Measurements from ENCODE around the gene CCPG1. TPM values are rescaled to one million over a fixed set of nuclear protein-coding genes. Genes with fewer than 3 reads are reported as not detected.
"Not testable (repeated sequence)": the region's sequence is repeated elsewhere in the genome, so short reads cannot be mapped to it uniquely, and the experiment has no call there.

The CCPG1 gene, protein sequence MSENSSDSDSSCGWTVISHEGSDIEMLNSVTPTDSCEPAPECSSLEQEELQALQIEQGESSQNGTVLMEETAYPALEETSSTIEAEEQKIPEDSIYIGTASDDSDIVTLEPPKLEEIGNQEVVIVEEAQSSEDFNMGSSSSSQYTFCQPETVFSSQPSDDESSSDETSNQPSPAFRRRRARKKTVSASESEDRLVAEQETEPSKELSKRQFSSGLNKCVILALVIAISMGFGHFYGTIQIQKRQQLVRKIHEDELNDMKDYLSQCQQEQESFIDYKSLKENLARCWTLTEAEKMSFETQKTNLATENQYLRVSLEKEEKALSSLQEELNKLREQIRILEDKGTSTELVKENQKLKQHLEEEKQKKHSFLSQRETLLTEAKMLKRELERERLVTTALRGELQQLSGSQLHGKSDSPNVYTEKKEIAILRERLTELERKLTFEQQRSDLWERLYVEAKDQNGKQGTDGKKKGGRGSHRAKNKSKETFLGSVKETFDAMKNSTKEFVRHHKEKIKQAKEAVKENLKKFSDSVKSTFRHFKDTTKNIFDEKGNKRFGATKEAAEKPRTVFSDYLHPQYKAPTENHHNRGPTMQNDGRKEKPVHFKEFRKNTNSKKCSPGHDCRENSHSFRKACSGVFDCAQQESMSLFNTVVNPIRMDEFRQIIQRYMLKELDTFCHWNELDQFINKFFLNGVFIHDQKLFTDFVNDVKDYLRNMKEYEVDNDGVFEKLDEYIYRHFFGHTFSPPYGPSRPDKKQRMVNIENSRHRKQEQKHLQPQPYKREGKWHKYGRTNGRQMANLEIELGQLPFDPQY
- polyA plus RNA-seq (ENCODE audit: insufficient read depth in 1 of 5, insufficient read length in 5 of 5, low replicate concordance in 1 of 5), result 10 to 100 TPM; 24.2 to 35.8 (median 34.6) TPM
- long read RNA-seq, donor 1, full-length matches to known transcripts, result 9 of 15 reads
- long read RNA-seq, donor 1, partial matches to known transcripts, result 6 of 15 reads
- long read RNA-seq, donor 1, other reads (novel, unspliced or antisense), result 0 of 15 reads
- long read RNA-seq, donor 2, full-length matches to known transcripts, result 5 of 5 reads
- long read RNA-seq, donor 2, partial matches to known transcripts, result 0 of 5 reads
- long read RNA-seq, donor 2, other reads (novel, unspliced or antisense), result 0 of 5 reads
- long read RNA-seq, donor 3, full-length matches to known transcripts, result 15 of 15 reads
- long read RNA-seq, donor 3, partial matches to known transcripts, result 0 of 15 reads
- long read RNA-seq, donor 3, other reads (novel, unspliced or antisense), result 0 of 15 reads
- long read RNA-seq, donor 4, full-length matches to known transcripts, result 5 of 5 reads
- long read RNA-seq, donor 4, partial matches to known transcripts, result 0 of 5 reads
- long read RNA-seq, donor 4, other reads (novel, unspliced or antisense), result 0 of 5 reads
- long read RNA-seq, donor 5, full-length matches to known transcripts, result 11 of 11 reads
- long read RNA-seq, donor 5, partial matches to known transcripts, result 0 of 11 reads
- long read RNA-seq, donor 5, other reads (novel, unspliced or antisense), result 0 of 11 reads
- long read RNA-seq, donor 6, full-length matches to known transcripts, result 19 of 24 reads
- long read RNA-seq, donor 6, partial matches to known transcripts, result 5 of 24 reads
- long read RNA-seq, donor 6, other reads (novel, unspliced or antisense), result 0 of 24 reads
- long read RNA-seq, donor 7, full-length matches to known transcripts, result 13 of 37 reads
- long read RNA-seq, donor 7, partial matches to known transcripts, result 24 of 37 reads
- long read RNA-seq, donor 7, other reads (novel, unspliced or antisense), result 0 of 37 reads
- long read RNA-seq, donor 8, full-length matches to known transcripts, result 2 of 2 reads
- long read RNA-seq, donor 8, partial matches to known transcripts, result 0 of 2 reads
- long read RNA-seq, donor 8, other reads (novel, unspliced or antisense), result 0 of 2 reads

DNA sequence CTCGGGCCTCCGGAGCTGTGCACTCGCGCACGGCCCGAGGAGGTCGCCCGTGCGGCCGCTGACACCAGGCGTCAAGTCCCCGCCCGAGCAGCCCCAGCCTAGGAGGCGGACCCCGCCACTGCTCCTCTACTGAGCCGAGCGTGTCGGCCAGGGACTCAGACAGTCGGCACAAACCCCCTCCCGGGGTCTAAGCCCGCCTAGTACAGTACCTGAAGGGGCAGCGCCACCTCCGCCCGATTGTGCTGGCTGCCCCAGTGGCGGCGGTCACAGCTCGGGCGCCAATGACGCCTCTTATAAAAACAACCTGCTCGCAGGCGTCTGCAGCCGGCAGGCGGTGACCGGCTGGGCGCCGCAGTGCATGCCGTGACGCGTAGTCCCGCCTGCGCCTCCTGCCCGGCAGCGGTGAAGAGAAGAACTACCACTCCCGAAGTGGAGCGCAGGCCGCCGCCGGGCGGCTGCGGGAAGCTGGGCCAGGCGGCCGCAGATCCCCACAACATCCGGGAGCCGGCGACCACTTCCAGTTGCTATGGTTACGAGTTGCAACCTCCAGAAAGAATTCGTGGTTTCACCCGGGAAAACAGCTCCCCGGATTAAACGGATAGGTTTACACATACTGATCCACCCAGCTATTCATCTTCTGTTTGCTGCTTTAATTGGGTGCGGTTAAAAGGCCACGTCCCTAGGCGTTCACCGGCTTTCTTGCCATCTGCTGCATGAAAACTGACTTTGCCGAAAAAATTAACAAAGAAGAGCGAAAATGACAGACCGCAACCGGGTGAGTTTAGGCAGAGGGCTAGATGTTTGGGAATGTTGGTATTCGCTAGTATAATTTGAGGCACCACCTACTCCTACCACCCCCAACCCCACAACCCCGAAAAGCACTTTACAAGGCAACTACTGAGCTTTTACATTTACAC, at the start of gene CCPG1, which contains the start of gene PIERCE2:
Gene CCPG1 (minus strand): TSS at position 348 of the 917 bp plus-strand sequence. CDS start 18,935 bp downstream, outside the sequence.
Gene PIERCE2 (plus strand): TSS at position 484 of the 917 bp plus-strand sequence. CDS start 274 bp downstream, at position 758.
- DNase-seq, result peak; percentile 92 to 93

- peak in 1 of 2 donors; percentile 9 for DNase-seq
These were observed 49.4 kb upstream of the CCPG1 start for GRCh38 chr15:55457401-55458022.

DNA sequence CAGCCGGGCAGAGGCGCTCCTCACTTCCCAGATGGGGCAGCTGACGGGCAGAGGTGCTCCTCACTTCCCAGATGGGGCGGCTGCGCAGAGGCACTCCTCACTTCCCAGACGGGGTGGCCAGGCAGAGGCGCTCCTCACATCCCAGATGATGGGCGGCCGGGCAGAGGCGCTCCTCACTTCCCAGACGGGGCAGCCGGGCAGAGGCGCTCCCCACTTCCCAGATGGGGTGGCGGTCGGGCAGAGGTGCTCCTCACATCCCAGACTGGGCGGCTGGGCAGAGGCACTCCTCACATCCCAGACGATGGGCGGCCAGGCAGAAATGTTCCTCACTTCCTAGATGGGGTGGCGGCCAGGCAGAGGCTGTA, 38.9 kb upstream of the CCPG1 start:
- DNase-seq, result not testable (repeated sequence)

DNA sequence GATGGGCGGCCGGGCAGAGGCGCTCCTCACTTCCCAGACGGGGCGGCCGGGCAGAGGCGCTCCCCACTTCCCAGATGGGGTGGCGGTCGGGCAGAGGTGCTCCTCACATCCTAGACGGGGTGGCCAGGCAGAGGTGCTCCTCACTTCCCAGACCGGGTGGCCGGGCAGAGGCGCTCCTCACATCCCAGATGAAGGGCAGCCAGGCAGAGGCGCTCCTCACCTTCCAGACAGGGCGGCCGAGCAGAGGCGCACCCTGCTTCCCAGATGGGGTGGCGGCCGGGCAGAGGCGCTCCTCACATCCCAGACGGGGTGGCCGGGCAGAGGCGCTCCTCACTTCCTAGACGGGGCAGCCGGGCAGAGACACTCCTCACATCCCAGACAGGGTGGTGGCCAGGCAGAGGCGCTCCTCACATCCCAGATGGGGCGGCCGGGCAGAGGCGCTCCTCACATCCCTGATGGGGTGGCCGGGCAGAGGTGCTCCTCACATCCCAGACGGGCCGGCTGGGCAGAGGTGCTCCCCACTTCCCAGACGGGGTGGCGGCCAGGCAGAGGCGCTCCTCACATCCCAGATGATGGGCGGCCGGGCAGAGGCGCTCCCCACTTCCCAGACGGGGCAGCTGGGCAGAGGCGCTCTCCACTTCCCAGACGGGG, 38.3 kb upstream of the CCPG1 start:
- not testable (repeated sequence) for DNase-seq

GRCh38 chr15:55445936-55446335, 37.8 kb upstream of the CCPG1 start:
- DNase-seq, result not testable (repeated sequence)

DNA sequence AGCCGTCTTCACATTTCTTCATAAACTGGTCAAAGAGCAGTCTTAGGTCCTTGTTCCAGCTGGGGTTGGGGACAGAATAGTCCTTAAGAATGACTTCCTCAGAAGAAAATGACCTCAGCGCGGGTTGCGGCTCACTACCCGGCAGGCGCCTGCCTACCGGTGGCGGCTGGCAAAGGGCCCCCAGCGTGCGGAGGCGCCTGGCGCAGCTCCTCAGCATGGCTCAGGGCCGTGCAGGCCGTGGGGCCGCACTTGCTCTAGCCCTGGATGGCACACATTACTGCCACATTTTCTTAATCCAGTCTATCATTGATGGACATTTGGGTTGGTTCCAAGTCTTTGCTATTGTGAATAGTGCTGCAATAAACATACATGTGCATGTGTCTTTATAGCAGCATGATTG, 35.0 kb upstream of the CCPG1 start:
- DNase-seq, result not testable (repeated sequence)

- peak; percentile 15 to 27 for DNase-seq
These were observed 27.0 kb upstream of the CCPG1 start for GRCh38 chr15:55434989-55435825.

GRCh38 chr15:55422089-55422488, 13.9 kb upstream of the CCPG1 start:
- DNase-seq, result no peak

DNA sequence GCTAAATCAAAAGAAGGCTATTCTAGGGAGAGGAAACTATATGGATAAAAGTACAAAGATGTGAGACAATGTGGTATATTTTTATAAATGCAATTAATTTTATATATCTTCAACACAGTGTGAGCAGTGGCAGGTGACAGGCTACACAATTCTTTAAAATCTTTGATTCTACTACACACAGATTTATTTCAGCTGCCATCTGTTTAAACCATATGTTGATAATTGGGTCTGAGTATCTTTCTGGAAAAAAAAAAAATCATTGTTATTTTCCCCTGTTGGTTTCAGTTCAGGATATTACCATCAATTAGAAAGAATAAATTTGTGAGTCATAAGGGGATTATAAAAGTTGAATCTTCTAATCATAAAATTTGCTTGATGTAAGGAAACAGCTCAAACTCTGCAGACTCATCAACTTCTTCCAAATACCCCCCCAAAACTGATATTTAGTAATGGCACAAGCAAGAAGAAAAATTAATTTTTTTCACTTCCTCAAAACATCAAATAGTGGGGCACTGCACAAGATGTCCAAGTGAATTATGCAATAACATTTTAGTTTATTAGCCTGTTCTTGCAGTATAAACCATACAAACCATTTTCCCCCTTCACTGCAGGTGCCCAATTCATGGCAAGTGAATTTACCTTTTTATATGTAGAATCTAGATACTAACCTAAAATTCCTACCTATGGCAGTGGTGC, 12.2 kb upstream of the CCPG1 start:
- DNase-seq, result no peak

- DNase-seq, result not testable (repeated sequence)
These were observed 9.5 kb upstream of the CCPG1 start for GRCh38 chr15:55417678-55418077.

DNA sequence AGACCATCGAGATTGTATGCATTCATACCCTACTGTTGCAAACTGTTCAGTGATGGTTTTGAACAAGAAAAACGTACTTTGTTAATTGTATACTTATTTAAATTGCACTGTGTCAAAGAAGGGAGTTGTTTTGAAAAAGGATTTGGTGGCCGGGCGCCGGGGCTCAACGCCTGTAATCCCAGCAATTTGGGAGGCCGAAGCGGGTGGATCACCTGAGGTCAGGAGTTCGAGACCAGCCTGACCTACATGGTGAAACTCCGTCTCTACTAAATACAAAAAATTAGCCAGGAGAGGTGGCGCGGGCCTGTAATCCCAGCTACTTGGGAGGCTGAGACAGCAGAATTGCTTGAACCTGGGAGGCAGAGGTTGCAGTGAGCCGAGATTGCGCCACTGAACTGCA, 817 bp upstream of the CCPG1 start:
- not testable (repeated sequence) for DNase-seq

- peak; percentile 0 to 13 for DNase-seq
These were observed 604 bp downstream of the CCPG1 start for GRCh38 chr15:55407498-55408011.

- no peak for DNase-seq
These were observed 4.6 kb downstream of the CCPG1 start for GRCh38 chr15:55403531-55403930.

DNA sequence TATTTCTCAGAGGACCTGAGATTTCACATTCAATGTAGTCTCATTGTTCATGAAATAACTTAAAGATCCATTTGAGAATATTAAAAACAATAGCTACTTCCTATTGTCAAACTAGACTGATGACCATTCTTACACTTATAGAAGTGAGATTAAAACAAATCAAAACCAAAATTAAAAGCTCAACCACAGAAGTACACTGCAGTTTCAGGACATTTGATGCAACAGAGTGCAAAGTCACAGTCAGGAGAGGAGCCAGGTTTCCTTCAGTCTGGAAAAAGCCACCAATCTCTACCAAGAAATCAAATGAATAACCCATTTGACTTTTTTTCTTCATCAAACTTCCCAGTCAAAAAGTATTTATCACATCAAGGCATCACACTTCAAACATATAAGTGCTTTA, 5.5 kb downstream of the CCPG1 start:
- no peak for DNase-seq

DNA sequence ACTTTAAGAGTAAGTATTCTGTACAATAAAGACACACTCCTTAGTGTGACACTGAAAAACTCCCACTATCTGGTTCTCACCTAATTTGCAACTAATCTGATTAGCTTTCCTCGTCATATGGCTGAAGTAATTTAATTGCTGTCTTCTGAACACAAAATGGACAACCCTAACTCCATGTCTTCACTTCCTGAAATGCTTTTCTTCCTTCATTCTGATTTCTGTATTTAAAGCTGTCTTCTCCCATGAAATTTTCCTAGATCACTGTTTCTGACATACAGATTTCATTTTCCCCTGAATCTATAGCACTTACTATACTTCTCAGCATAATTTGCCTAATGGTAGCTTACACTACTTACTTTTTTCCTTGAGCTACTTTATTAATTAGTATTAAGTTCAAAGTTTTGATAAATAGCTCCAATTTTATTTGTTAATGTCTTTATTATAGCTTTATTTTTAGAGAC, 6.3 kb downstream of the CCPG1 start:
- DNase-seq, result no peak

DNA sequence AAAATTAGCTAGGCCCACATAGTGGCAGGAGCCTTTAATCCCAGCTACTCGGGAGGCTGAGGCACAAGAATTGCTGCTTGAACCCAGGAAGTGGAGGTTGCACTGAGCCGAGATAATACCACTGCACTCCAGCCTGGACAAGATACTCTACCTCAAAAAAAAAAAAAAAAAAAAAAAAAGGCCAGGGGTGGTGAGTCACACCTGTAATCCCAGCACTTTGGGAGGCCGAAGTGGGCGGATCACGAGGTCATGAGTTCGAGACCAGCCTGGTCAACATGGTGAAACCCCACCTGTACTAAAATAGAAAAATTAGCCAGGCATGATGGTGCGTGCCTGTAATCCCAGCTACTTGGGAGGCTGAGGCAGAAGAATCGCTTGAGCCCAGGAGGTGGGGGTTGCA, 8.1 kb downstream of the CCPG1 start:
- not testable (repeated sequence) for DNase-seq
